Measurements from ENCODE around the gene TSEN54.

DNA sequence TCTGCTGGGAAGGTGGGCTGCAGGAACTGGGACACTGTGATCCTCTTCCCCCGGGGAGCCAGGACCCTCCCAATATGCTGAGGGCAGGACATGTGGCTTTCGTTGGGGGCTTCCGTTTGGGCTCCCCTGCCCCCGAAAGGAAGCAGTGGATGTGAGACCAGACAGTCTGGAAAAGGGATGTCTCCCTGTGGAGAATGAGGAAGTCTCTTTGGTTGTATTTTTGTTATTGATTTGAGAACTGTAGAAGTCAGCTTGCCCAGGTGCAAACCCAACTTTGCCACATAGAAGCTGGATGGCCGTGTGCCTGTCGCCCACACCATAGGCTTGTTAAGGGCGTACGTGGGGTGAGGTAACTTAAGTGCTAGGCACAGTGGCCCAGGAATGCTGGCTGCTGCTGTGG is 27.9 kb downstream of the TSEN54 start:
- TF ChIP-seq, protein P1, sequence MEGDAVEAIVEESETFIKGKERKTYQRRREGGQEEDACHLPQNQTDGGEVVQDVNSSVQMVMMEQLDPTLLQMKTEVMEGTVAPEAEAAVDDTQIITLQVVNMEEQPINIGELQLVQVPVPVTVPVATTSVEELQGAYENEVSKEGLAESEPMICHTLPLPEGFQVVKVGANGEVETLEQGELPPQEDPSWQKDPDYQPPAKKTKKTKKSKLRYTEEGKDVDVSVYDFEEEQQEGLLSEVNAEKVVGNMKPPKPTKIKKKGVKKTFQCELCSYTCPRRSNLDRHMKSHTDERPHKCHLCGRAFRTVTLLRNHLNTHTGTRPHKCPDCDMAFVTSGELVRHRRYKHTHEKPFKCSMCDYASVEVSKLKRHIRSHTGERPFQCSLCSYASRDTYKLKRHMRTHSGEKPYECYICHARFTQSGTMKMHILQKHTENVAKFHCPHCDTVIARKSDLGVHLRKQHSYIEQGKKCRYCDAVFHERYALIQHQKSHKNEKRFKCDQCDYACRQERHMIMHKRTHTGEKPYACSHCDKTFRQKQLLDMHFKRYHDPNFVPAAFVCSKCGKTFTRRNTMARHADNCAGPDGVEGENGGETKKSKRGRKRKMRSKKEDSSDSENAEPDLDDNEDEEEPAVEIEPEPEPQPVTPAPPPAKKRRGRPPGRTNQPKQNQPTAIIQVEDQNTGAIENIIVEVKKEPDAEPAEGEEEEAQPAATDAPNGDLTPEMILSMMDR (IDR thresholded peaks at IDR 0.05), result no peak
- no peak for TF ChIP-seq POLR2A (IDR thresholded peaks at IDR 0.05)
- TF ChIP-seq EP300 (IDR thresholded peaks at IDR 0.05; ENCODE audit: low read depth), result no peak

Measured in transverse colon (tissue), 3 donors.